ENCODE data around the gene RAB21. TPM values are rescaled to one million over a fixed set of nuclear protein-coding genes. Genes with fewer than 3 reads are reported as not detected.
A peak's percentile ranks its signal among the peaks of the same experiment; 100 is the strongest.

Gene RAB21
- total and polyA plus RNA-seq, 4 donors, result 5.5 to 15.0 (median 10.0) TPM

DNA sequence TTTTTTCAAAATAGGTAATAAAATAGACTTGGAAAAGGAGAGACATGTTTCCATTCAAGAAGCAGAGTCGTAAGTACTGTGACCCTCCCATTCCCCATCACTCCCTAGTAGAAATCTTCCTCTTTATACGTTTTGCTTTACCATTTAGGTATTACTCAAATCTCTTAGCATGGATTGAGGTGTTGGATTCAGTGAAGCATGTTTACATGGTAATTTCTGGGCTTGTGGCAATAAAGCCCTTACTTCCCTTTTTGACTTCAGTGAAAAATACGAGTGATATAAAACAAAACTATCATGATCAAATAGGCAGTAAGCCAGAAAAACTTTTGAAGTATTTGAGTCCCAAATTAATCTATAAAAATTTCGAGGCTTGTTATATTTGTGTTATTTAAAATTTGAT is 27.4 kb downstream of the RAB21 start:
- no peak overlapping the region for H3K4me3 ChIP-seq (ENCODE audit: low read depth in 1 of 3, low read length in 3 of 3)
- H3K4me1 ChIP-seq (ENCODE audit: control insufficient read depth in 4 of 4, insufficient read depth in 4 of 4, low read length in 3 of 4), result no peaks in the 10 kb centered on the region
- TF ChIP-seq RAD21 (IDR thresholded peaks at IDR 0.05) (no peak), EGR1 (IDR thresholded peaks at IDR 0.05; ENCODE audit: low read depth in 2 of 2) (no peak), GABPA (IDR thresholded peaks at IDR 0.05 in 1 of 2, conservative IDR thresholded peaks at IDR 0.05 in 1 of 2) (no peak), YY1 (IDR thresholded peaks at IDR 0.05) (no peak)
- TF ChIP-seq, protein P1, sequence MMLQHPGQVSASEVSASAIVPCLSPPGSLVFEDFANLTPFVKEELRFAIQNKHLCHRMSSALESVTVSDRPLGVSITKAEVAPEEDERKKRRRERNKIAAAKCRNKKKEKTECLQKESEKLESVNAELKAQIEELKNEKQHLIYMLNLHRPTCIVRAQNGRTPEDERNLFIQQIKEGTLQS (IDR thresholded peaks at IDR 0.05), result no peak
- no peak overlapping the region for H3K27ac ChIP-seq (ENCODE audit: low read depth in 1 of 2, low read length in 2 of 2)
- H3K9me3 ChIP-seq (ENCODE audit: control insufficient read depth in 4 of 4, low read length in 3 of 4), result no peaks in the 10 kb centered on the region
- 74% methylated on average over 4 of the region's 4 CpGs for WGBS
- H3K9ac ChIP-seq (ENCODE audit: low read depth in 1 of 2, low read length in 2 of 2), result no peak overlapping the region
- DNase-seq (ENCODE audit: low spot score), result no peak
- no peaks in the 10 kb centered on the region for H3K27me3 ChIP-seq (ENCODE audit: control insufficient read depth in 4 of 4, insufficient read depth in 4 of 4, low read length in 3 of 4)
- H3K36me3 ChIP-seq (ENCODE audit: control insufficient read depth in 4 of 4, insufficient read depth in 3 of 4, low read depth in 1 of 4, low read length in 3 of 4), result peaks cover under 1 to 22% (median 17%) of the 10 kb centered on the region in 4 donors

DNA sequence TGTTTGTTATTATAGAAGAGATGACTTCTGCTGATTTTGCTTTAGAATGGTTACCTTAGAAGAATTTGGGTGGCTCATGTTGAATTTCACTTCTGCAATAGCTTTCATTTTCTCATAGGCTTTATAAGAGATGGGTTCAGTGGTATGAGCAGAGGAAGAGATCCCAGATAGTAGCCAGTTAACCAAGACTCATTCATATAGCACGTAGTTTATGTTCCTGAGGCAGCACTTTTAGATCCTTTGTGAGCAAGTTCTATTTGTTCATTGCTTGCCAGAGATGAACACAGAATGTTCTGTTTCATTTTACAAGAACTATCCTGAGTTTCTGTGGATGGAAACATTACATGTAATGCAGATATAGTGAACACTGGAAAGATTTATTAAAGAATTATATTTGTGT is 32.2 kb downstream of the RAB21 start:
- no peak for DNase-seq (ENCODE audit: low spot score)
- peak overlapping the region in 1 of 2 donors; percentile 7 for H3K27ac ChIP-seq (ENCODE audit: low read depth in 1 of 2, low read length in 2 of 2)
- no peaks in the 10 kb centered on the region for H3K27me3 ChIP-seq (ENCODE audit: control insufficient read depth in 4 of 4, insufficient read depth in 4 of 4, low read length in 3 of 4)
- H3K36me3 ChIP-seq (ENCODE audit: control insufficient read depth in 4 of 4, insufficient read depth in 3 of 4, low read depth in 1 of 4, low read length in 3 of 4), result peaks cover 0 to 22% (median 14%) of the 10 kb centered on the region in 4 donors
- H3K4me1 ChIP-seq (ENCODE audit: control insufficient read depth in 4 of 4, insufficient read depth in 4 of 4, low read length in 3 of 4), result peaks cover 0 to 2% (median 0%) of the 10 kb centered on the region in 4 donors
- WGBS, result 74% methylated on average over 1 of the region's 1 CpG
- no peak overlapping the region for H3K4me3 ChIP-seq (ENCODE audit: low read depth in 1 of 3, low read length in 3 of 3)
- no peaks in the 10 kb centered on the region for H3K9me3 ChIP-seq (ENCODE audit: control insufficient read depth in 4 of 4, low read length in 3 of 4)
- TF ChIP-seq FOXA1 (IDR thresholded peaks at IDR 0.05) (no peak), SP1 (IDR thresholded peaks at IDR 0.05) (no peak), FOXA2 (IDR thresholded peaks at IDR 0.05) (no peak), HNF4G (IDR thresholded peaks at IDR 0.05) (no peak), GABPA (IDR thresholded peaks at IDR 0.05 in 1 of 2, conservative IDR thresholded peaks at IDR 0.05 in 1 of 2) (no peak)
- TF ChIP-seq, protein P1 (IDR thresholded peaks at IDR 0.05), result no peak
- H3K9ac ChIP-seq (ENCODE audit: low read depth in 1 of 2, low read length in 2 of 2), result no peak overlapping the region

DNA sequence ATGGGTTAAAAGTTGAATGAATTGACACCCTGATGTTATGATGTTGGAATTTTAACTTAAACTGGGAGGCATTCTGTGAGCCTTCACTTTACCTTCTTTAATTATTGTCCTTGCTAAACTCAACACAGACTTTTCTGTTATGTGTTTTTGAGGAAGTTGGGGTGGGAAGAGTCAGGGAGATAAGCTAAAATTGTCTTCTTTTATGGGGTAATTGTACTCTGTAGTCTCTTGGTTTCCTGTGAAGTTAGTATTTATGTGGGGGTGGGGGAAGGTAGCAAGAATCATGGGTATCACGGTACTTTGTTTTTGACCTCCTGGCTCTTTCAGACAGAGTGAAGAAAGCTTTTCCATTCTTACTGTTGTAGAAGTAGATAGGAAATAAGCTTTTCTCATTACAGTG is 32.9 kb downstream of the RAB21 start:
- TF ChIP-seq RXRA (IDR thresholded peaks at IDR 0.05) (no peak), NR2F2 (IDR thresholded peaks at IDR 0.05) (peak; percentile 28)
- Histone ChIP-seq H3K4me1 (ENCODE audit: control insufficient read depth in 4 of 4, insufficient read depth in 4 of 4, low read length in 3 of 4) (peaks cover 0 to 2% (median 0%) of the 10 kb centered on the region in 4 donors), H3K9ac (ENCODE audit: low read depth in 1 of 2, low read length in 2 of 2) (no peak overlapping the region), H3K36me3 (ENCODE audit: control insufficient read depth in 4 of 4, insufficient read depth in 3 of 4, low read depth in 1 of 4, low read length in 3 of 4) (peaks cover 0 to 22% (median 11%) of the 10 kb centered on the region in 4 donors), H3K4me3 (ENCODE audit: low read depth in 1 of 3, low read length in 3 of 3) (no peak overlapping the region), H3K27me3 (ENCODE audit: control insufficient read depth in 4 of 4, insufficient read depth in 4 of 4, low read length in 3 of 4) (no peaks in the 10 kb centered on the region), H3K27ac (ENCODE audit: low read depth in 1 of 2, low read length in 2 of 2) (no peak overlapping the region), H3K9me3 (ENCODE audit: control insufficient read depth in 4 of 4, low read length in 3 of 4) (no peaks in the 10 kb centered on the region)
- no peak for DNase-seq (ENCODE audit: low spot score)
- 73% methylated on average over 1 of the region's 1 CpG for whole genome bisulfite sequencing

DNA sequence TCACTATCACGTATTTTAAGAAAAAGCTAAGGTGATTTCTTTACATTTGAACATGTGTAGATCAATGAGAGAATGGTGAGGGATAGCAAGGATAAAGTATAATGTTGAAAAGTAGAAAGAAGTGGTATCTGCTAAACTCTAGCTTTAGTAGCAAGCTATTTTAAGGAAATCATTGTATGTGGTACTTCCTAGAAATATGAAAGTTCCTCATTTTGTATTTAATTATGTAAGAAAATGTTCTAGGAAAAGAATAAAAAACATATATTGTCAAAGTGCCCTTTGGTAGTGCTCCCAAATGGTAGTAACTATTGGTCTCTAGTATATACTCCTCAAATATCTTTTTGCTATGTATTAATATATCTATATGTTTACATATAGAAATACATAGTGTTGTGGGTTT is 35.7 kb downstream of the RAB21 start:
- Histone ChIP-seq H3K4me3 (ENCODE audit: low read depth in 1 of 3, low read length in 3 of 3) (no peak overlapping the region), H3K9ac (ENCODE audit: low read depth in 1 of 2, low read length in 2 of 2) (no peak overlapping the region), H3K27ac (ENCODE audit: low read depth in 1 of 2, low read length in 2 of 2) (no peak overlapping the region), H3K27me3 (ENCODE audit: control insufficient read depth in 4 of 4, insufficient read depth in 4 of 4, low read length in 3 of 4) (no peaks in the 10 kb centered on the region), H3K4me1 (ENCODE audit: control insufficient read depth in 4 of 4, insufficient read depth in 4 of 4, low read length in 3 of 4) (peaks cover 0 to 2% (median 0%) of the 10 kb centered on the region in 4 donors), H3K36me3 (ENCODE audit: control insufficient read depth in 4 of 4, insufficient read depth in 3 of 4, low read depth in 1 of 4, low read length in 3 of 4) (peaks cover 0 to 14% (median 9%) of the 10 kb centered on the region in 4 donors), H3K9me3 (ENCODE audit: control insufficient read depth in 4 of 4, low read length in 3 of 4) (no peaks in the 10 kb centered on the region)
- 92% methylated on average over 1 of the region's 1 CpG for WGBS
- DNase-seq (ENCODE audit: low spot score), result no peak
- no peak for TF ChIP-seq HNF4G (IDR thresholded peaks at IDR 0.05)
- TF ChIP-seq RXRA (IDR thresholded peaks at IDR 0.05), result no peak
- no peak for TF ChIP-seq RAD21 (IDR thresholded peaks at IDR 0.05)
- no peak for TF ChIP-seq NR2F2 (IDR thresholded peaks at IDR 0.05)
- TF ChIP-seq FOXA1 (IDR thresholded peaks at IDR 0.05), result no peak
- TF ChIP-seq JUND (IDR thresholded peaks at IDR 0.05), result no peak
- TF ChIP-seq, protein P2, sequence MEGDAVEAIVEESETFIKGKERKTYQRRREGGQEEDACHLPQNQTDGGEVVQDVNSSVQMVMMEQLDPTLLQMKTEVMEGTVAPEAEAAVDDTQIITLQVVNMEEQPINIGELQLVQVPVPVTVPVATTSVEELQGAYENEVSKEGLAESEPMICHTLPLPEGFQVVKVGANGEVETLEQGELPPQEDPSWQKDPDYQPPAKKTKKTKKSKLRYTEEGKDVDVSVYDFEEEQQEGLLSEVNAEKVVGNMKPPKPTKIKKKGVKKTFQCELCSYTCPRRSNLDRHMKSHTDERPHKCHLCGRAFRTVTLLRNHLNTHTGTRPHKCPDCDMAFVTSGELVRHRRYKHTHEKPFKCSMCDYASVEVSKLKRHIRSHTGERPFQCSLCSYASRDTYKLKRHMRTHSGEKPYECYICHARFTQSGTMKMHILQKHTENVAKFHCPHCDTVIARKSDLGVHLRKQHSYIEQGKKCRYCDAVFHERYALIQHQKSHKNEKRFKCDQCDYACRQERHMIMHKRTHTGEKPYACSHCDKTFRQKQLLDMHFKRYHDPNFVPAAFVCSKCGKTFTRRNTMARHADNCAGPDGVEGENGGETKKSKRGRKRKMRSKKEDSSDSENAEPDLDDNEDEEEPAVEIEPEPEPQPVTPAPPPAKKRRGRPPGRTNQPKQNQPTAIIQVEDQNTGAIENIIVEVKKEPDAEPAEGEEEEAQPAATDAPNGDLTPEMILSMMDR (IDR thresholded peaks at IDR 0.05; ENCODE audit: low read depth, low read length, missing input control), result no peak
- TF ChIP-seq YY1 (IDR thresholded peaks at IDR 0.05), result no peak
- TF ChIP-seq, protein P3, sequence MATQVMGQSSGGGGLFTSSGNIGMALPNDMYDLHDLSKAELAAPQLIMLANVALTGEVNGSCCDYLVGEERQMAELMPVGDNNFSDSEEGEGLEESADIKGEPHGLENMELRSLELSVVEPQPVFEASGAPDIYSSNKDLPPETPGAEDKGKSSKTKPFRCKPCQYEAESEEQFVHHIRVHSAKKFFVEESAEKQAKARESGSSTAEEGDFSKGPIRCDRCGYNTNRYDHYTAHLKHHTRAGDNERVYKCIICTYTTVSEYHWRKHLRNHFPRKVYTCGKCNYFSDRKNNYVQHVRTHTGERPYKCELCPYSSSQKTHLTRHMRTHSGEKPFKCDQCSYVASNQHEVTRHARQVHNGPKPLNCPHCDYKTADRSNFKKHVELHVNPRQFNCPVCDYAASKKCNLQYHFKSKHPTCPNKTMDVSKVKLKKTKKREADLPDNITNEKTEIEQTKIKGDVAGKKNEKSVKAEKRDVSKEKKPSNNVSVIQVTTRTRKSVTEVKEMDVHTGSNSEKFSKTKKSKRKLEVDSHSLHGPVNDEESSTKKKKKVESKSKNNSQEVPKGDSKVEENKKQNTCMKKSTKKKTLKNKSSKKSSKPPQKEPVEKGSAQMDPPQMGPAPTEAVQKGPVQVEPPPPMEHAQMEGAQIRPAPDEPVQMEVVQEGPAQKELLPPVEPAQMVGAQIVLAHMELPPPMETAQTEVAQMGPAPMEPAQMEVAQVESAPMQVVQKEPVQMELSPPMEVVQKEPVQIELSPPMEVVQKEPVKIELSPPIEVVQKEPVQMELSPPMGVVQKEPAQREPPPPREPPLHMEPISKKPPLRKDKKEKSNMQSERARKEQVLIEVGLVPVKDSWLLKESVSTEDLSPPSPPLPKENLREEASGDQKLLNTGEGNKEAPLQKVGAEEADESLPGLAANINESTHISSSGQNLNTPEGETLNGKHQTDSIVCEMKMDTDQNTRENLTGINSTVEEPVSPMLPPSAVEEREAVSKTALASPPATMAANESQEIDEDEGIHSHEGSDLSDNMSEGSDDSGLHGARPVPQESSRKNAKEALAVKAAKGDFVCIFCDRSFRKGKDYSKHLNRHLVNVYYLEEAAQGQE (IDR thresholded peaks at IDR 0.05), result no peak
- TF ChIP-seq EGR1 (IDR thresholded peaks at IDR 0.05; ENCODE audit: low read depth in 2 of 2), result no peak
- no peak for TF ChIP-seq FOXA2 (IDR thresholded peaks at IDR 0.05)
- TF ChIP-seq, protein P1 (IDR thresholded peaks at IDR 0.05), result no peak
- TF ChIP-seq, protein P4, sequence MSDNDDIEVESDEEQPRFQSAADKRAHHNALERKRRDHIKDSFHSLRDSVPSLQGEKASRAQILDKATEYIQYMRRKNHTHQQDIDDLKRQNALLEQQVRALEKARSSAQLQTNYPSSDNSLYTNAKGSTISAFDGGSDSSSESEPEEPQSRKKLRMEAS (IDR thresholded peaks at IDR 0.05), result no peak
